Esophagus muscularis mucosa (tissue), 3 donors: ENCODE results near the gene BTBD16.

Experiments used
- CTCF ChIP-seq, 3 experiments: fragments of 200-600 bp in 2 of 3; fragments of 450-650 bp in 1 of 3; sonication (generic) in 2 of 3; IDR thresholded peaks; one replicate each; pipeline ENCODE4 v1.5.1; 2017 to 2019; ENCODE audit warnings: antibody characterized with exemption in 3 of 3, mild to moderate bottlenecking in 2 of 3, moderate library complexity in 1 of 3
- POLR2A ChIP-seq: fragments of 450-650 bp; IDR thresholded peaks from one replicate; pipeline ENCODE4 v1.6.1; 2017; ENCODE audit warnings: antibody characterized with exemption, moderate library complexity, mild to moderate bottlenecking, low read depth

- TF ChIP-seq CTCF (IDR thresholded peaks at IDR 0.05): no peak
- TF ChIP-seq POLR2A: no peak
Observed at GRCh38 chr10:122301811-122302115, 30.7 kb downstream of the BTBD16 start.
